IPS-NIHi11 (cell line): ENCODE measurements around the gene SFMBT1.

ENCODE experiments used
- DNase-seq: peaks from one replicate; pipeline ENCODE4 v3.0.0; 2012; ENCODE audit warnings: mixed read lengths, low spot score

SFMBT1 gene, protein sequence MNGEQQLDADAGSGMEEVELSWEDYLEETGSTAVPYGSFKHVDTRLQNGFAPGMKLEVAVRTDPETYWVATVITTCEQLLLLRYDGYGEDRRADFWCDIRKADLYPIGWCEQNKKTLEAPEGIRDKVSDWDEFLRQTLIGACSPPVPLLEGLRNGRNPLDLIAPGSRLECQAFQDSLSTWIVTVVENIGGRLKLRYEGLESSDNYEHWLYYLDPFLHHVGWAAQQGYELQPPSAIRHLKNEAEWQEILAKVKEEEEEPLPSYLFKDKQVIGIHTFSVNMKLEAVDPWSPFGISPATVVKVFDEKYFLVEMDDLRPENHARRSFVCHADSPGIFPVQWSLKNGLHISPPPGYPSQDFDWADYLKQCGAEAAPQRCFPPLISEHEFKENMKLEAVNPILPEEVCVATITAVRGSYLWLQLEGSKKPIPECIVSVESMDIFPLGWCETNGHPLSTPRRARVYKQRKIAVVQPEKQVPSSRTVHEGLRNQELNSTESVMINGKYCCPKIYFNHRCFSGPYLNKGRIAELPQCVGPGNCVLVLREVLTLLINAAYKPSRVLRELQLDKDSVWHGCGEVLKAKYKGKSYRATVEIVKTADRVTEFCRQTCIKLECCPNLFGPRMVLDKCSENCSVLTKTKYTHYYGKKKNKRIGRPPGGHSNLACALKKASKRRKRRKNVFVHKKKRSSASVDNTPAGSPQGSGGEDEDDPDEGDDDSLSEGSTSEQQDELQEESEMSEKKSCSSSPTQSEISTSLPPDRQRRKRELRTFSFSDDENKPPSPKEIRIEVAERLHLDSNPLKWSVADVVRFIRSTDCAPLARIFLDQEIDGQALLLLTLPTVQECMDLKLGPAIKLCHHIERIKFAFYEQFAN

GRCh38 chr3:53045518-53046170, at the start of gene SFMBT1:
Gene SFMBT1 (minus strand): TSS chr3:53046073. CDS start chr3:52969128, 76,945 bp downstream.
- DNase-seq, result peak; percentile 91

DNA sequence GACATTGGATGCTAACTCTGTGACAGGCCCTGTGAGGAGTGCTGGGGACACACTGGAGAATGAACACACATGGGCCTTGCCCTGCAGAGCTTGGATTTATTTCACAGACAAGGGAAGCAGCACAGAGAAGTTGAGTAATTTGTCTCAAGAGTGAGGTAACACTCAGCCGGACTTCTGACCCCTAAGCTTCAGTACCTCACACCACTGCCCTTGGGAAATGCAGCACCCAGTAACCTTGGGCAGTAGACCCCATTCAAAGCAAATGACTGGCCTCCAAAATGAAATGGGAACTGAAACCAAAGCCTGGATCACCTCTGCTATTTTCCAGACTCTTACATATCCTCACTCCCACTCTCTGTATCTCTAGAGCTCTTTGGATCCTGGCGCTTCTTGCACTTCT, 47.1 kb upstream of the SFMBT1 start:
- DNase-seq, result no peak

- DNase-seq, result no peak
Measured at GRCh38 chr3:53092216-53092615, 46.3 kb upstream of the SFMBT1 start.

- DNase-seq, result no peak
Measured at GRCh38 chr3:53091011-53091410, 45.1 kb upstream of the SFMBT1 start.

DNA sequence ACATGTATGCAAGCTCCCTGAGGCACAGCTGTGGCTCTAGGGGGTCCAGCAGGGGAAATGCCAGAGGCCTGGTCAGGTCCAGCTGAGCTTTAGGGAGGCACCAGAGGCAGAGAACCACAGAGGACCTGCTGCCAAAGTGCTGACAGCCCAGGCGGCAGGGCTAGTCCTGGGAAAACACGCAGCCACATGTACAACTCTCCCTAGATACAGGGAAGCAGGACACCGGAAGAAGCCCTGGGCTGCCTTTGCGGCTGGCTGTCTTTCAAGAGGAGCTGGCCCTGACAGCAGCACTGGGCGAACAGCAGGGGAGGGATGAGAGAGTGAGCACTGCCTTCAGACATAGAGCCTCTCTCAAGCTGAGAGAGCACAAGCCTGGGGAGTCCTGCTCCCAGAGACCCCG, 43.6 kb upstream of the SFMBT1 start:
- DNase-seq, result no peak

DNA sequence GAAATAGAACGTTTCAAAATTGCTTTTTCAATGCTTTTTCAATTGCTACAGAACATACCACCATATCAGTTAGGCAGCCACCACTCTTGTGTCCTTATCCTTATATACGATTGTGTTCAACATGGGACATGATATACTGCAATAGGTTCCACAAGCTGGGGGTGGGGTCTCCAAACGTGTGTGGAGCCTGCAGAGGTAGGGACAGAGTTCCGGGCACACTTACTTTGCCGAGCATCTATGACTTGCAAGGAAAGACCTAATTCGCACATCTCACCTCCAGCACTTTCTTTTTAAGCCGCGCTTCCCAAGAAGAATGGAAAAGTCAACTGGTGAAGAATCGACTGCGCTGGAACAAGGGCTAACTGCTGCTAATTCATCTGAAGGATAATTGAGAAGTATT, 39.6 kb upstream of the SFMBT1 start:
- DNase-seq, result no peak

GRCh38 chr3:53084310-53085001, 38.6 kb upstream of the SFMBT1 start:
- DNase-seq, result no peak

GRCh38 chr3:53083949-53084309, 38.1 kb upstream of the SFMBT1 start:
- DNase-seq, result no peak

GRCh38 chr3:53083521-53083920, 37.6 kb upstream of the SFMBT1 start:
- DNase-seq, result no peak

DNA sequence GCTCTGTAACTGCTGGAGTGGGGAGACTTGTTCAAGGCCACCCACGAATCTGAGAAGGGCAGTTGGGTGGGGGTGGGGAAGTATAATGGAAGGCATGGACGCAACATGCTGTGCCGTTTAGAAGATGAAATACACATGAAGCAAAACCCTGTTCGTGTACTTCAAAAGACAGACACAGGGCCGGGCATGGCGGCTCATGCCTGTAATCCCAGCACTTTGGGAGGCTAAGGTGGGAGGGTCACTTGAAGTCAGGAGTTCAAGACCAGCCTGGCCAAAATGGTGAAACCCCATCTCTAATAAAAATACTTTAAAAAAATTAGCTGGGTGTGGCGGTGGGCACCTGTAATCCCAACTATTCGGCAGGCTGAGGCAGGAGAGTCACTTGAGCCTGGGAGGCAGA, 36.9 kb upstream of the SFMBT1 start:
- DNase-seq, result no peak

DNA sequence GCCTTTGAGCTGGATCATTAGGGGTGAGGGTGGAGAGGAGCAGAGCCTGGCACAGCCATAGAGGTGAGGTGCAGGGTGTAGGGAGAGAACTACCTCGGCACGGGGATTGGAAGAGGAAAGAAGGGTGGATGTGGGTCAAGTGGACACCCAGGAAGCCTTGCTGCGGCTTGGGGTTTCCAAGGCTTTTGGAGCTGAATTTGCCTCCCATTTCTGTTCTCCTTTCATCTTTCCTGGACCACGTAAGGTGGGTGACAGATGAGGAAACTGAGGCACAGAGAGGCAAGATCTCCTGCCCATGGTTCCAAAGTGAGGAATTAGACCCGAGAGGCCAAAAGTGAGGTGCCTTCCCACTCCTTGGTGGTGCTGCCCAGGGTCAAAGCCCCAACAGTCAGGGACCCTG, 35.4 kb upstream of the SFMBT1 start:
- DNase-seq, result no peak

DNA sequence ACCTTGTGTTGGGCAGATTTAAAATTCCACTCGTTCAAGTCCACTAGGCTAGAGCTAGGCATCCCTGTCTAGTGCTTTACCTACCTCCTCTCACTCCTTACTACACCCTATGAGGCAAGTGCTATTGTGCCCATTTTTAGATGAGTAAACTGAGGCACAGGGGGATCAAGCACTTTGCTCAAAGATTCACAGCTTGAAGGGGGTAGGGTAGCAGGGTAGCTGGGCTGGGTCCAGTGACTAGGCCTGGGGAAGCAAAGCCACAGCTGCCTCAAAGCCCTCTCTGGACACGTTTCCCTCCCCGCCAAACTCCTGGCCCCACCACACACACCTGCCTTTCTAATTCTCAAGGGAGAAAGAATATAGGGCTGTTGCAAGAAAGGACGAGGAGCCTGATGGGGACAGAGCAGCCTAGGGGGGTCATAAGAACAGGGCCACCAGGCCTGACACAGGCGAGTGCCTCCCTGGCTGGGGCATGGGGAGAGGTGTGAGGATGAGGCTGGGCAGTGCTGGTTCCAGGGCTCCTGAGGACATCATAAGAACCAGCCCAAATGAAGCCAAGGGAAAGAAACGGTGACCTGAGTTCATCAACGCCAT, 34.8 kb upstream of the SFMBT1 start:
- DNase-seq, result no peak

DNA sequence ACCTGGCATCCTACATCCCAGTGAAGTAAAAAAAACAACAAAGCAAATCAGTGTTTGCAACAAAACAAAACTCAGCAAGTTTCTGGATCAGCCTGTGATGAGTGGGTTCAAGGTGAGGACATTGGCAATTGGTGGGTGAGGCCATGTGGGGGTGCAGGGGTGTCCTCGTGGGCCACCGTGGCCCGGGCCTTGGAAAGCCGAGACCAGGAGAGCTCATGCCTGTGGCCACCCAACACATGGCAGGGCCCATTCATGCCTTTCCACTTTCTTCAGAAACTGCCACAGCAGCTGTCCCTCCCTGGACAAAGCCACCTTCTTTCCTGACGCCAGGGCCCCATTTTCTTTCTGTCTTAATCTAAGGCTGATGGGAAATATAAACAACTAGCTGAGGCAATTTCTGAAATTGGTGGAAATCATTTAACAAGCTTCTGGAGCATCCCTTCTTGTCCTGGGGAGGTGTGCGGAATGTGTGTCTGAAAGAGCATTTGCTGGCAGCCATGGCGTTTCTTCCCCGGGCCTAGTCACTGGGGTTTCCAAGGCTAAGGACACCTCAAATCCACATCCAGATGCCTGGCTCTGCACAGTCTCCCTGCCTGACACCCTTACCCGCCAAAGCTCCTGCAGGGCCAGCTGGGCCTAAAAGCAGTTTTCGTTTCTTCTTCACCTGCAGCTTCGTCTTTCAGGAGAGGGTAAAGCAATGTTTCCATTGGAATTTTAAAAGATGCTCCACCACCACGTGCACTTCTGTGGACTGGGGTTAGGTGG, 34.1 kb upstream of the SFMBT1 start:
- no peak for DNase-seq

DNA sequence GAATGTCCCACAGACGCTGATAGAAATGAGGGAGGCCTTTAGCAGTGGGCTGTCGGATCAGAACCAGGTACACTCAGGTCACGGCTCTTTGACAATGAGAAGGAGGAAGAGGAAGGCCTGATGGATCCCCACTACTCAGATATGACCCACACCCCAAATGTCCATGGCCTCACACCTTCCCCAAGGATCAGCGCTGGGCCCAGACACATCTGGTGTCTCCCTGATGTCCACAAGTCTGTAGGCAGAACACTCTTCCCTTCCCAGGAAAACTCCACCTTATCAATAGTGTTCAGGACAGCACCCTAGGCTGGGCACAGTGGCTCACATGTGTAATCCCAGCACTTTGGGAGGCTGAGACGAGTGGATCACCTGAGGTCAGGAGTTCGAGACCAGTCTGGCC, 33.3 kb upstream of the SFMBT1 start:
- no peak for DNase-seq

DNA sequence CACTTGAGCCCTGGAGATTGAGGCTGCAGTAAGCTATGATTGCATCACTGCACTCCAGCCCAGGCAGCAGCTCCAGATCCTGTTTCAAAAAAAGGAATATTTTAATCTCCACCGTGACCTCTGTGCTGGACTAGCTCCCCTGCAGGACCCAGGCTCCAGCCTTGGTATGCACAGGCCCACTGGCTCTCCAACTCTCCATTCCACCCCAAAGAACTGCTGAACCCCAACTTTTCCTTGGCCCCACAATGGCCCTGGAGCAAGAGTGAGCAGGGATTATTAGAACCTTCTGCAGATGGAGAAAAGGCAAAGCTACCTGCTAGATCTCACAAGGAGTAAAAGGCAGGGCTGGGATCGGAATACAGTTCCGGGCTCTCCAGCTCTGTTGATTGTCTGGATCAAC, 32.8 kb upstream of the SFMBT1 start:
- DNase-seq, result no peak

DNA sequence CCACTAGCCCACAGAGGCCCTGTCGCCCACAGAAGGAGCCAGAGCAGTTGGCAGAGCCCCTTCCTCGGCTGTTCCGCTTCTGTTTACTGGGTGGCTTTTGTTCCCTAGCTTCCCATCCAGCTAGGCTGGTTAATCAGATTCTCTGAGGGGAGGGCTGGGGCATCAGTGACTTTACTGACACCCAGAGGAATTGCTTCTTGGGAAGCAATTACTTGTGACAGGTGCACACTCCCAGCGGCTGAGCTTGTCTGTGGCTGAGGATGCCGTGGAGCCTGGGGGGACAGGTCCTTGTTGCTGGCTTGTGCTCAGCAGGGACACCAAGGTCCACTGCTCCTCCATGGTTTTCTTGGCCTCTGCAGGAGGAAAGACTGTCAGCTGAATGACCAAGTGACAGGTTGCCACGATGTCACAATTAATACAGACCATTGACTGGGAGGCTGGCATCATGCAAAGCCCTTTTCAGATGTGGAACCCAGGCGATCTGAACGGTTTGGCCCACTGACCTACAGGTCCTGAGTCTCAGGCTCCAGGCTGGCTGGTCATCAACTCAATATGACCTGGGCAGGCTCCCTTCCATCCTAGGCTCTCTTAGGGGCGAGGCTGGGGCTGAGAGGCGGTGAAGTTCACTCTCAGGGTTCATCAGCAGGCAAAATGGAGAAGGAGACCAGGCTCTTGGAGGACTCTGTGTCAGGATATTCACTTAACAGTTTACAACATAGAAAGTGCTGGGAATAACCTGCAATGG, 31.8 kb upstream of the SFMBT1 start:
- DNase-seq, result no peak

DNA sequence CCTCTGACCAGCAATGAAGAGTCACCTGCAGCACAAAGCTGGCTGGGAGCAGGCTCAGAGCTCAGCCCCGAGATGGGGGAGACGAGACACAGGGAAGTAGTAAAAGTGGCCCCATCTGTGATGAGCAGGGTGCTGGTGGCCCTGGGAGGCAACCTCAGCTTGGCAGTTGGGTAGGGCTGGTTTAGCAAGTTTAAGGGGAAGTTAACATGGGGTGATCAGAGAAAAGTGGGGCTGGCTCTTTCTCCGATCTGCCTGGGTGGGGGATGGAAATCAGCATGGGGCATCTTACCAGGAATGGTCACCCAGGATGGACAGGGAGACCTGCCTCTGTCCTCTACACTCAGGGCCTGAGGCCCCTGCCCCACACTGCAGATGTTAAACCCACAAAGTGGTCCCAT, 29.9 kb upstream of the SFMBT1 start:
- no peak for DNase-seq

GRCh38 chr3:53074761-53075742, 29.2 kb upstream of the SFMBT1 start:
- peak; percentile 10 for DNase-seq

DNA sequence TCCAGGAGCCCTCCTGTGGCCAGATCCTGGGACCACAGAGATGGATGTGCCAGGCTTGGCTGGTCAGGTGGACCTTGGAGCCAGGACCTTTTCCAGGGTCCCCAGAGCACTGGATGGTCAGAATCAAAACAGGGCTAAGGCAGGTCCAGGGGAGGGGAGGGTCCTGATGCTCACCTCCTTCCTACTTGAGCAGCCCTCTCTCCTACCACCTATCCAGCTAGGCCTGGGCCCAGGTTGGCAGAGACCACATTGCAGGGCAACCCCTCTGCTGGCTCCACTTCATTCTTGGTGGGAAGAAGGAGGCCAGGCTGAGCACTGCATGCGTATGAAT, 28.5 kb upstream of the SFMBT1 start:
- no peak for DNase-seq
